HG03045 (cell line): ENCODE data around the gene MUSK.
"Not testable (repeated sequence)": the region's sequence is repeated elsewhere in the genome, so short reads cannot be mapped to it uniquely, and the experiment has no call there.

Experiments used
- ATAC-seq: cut with Tn5 transposase; IDR thresholded peaks from one replicate; pipeline ENCODE4 v1.9.1; 2021; ENCODE audit warnings: mild to moderate bottlenecking, moderate library complexity; ENCODE audit not compliant: unreplicated experiment

The MUSK gene

DNA sequence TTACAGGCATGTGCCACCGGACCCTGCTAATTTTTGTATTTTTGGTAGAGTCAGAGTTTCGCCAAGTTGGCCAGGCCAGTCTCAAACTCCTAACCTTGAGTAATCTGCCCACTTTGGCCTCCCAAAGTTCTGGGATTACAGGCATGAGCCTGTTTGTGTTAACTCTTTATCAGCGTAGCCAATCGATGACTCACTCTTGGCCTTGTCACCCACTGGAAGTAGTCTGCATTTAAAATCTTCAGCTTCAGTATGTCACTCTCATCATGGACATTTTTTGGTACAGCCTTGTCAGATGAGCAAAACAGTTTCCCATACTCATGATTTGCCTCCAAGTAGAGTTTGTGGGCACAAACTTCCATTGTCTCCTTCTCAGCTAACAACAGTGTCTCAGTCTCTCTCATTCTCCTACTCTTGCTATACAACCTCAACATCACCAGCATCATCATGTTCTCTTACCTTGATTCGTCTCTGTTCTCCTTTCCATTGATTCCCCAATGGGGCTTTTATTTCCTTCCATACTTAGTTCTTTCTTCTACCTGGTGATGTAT is 22.5 kb downstream of the MUSK start:
- ATAC-seq: no peak

DNA sequence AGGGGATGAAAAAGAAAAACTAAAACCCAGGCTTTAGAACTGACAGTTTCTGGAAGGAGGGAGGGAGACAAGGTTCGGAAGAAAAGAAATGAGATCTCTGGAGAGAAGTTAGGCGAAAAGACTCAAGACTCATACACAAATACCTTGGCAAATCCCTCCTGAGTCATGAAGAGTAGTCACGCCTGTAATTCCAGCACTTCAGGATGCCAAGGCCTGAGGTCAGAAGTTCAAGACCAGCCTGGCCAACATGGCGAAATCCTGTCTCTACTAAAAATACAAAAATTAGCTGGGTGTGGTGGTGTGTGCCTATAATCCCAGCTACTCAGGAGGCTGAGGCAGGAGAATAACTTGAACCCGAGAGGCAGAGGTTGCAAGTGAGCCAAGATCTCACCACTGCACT is 27.3 kb downstream of the MUSK start:
- not testable (repeated sequence) for ATAC-seq

DNA sequence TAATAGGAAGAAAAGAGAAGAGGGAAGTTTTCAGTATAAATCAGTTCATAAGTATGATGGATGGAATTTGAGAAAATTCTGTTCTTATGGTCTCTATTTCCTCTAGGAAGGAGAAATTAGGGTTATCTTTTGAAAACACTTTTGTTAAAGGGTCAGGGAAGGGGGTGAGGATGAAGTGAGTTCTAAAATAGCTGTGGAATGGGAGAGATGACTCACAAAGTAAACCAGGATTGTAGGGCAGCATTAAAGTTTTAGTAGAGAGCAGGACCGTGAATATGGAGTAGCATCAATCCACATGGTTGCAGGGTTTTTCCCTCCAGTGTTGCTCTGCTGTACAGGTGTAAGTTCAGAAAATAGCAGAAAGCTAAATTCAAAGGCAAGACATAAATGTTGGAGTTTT is 32.4 kb downstream of the MUSK start:
- no peak for ATAC-seq

DNA sequence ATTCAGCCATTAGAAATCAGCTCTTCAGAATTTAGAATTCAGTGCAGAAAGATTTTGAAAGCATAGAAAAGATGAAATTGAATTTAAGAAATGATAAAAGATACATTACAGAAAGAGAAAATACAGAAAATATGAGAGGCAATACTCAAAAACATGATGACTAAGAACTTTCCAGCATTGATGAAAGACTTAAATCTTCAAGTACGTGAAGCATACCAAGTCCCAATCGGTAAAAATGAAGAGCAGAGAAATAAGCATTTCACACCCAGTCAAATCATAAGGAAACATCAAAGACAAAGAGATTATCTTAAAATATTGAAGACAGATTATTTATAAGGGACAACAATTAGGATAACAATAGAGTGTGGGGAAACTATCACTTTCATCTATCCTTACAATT is 35.1 kb downstream of the MUSK start:
- ATAC-seq: no peak

DNA sequence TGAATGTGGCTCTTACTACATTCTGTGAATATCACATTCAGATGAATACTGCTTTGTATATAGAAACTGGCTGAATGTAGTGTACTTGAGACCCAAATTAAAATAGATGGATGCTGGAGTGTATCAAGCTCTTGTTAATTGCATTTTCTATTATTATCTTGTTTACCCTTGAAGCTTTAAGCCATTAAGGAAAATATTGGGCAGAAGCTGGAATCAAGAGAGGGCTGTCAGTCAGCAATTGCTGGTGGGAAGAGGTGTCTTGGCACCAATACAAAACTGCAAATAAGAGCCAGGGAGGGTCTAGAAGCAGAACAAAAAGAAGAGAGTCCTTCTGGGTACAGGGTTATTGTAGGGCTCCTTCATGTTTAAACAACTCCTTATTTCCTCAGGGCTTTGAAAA is 38.8 kb downstream of the MUSK start:
- ATAC-seq: no peak

DNA sequence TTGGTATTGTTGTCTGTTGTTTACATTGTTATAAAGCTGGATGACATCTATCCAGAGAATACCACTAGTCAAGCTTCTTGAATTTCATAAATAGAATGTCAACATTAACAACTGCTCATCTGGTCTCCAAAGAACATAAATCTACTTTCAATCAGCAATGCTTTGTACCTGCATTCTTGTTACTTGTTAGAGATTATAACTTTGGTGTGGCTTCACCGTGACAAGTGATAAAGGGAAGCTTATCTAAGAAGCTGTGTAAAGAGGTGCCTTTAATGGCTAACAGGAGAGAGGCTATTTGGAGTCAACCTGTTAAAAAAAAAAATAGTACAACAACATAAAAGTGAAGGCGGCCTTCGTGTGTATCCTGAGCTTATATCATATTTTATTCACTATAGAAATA is 41.8 kb downstream of the MUSK start:
- ATAC-seq: no peak

DNA sequence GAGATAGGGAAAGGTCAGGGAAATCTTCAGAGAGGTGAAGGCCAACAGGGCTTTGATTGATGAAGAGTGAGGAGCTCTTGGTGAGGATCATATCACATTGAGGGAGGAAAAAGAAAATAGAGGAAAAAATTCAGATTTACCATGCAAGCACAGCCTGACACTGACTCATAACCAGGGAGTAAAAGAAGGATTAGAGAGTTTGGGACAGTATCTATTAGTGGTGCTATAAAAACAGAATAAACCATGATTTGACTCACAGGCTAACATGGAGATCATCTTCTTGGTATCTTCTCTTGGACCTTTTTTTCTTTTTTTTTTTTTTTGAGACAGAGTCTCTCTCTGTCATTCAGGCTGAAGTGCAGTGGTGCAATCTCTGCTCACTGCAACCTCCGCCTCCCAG is 44.4 kb downstream of the MUSK start:
- no peak for ATAC-seq

DNA sequence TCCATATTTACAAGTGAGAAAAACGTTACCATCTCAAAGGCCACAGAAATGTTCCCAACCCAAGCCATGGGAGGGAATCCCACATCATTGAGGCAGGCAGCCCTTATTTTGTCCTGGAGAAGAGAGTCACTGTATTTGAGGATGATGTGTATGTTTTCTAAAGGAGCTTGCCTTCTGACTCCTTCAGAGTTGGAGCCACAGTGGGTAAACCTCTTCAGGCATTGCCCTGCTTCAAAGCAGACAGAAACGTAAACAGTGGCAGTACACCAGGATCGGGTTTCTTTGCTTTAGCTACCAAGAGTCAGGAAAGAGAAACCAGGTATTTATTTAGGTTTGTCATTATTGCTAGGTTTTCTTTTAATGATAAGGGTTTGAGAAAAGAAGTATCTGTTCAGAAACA is 45.7 kb downstream of the MUSK start:
- no peak for ATAC-seq

DNA sequence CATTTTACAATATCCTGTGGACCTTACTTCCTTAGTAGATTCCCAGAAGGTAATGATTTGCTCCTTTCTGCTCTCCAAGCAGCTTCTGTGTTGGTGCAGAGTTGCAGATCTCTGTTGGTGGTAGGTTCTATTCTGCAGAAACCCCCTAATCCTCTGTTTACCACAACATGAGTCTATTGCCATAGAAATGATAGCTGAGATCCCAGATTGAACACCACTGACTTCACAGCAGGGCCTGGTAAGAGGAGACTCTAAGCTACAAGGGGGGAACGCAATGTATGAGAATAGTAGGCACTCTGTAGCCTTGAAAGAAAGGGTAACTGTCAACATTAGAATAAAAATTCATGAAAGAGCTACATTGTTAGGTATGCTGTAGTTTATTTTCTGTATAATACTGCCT is 59.5 kb downstream of the MUSK start:
- no peak for ATAC-seq

DNA sequence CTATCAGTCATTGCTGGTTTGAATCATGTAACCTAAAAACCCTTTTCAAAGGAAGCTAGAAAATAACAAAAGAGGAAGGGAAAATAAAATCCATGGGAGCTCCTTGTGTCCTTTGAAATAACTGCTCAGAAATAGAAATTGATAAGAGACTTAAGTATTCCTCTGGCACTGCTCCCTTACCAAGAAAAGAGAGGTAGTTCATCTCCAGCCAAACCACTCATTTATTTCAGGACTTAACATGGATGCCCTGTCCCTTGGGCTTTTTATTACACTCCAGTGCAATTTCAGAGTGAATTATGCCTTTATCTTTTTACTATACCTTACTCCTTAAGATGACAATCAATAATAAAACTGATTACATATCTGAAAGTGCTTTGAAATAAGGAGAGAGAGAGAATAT is 61.0 kb downstream of the MUSK start:
- no peak for ATAC-seq

DNA sequence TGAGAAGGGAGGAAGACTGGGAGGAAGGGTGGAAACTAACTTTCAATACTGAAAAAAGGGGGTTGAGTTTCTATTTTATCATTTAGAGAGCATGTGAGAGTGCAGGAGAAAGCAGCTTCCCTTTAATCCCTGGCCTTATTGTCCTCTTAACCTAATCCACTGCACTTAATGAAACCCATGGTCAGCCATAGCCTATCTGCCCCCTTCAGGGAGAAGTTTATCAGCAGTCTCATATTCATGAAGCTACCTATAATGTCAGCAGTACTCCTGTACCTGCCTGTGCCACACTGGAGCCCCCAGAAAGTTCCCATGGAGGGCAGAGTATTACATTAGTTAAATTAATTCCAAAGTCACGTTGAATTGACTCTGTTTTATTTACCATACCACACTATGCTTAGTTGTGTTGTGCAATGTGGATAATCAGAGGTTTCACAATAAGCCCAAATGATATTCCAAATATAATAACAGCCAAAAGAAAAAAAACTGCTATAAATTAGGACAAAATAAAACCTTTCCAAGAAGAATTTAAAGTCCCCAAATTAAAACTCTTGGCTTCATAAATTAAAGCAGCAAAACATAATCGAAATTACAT is 62.9 kb downstream of the MUSK start:
- no peak for ATAC-seq

DNA sequence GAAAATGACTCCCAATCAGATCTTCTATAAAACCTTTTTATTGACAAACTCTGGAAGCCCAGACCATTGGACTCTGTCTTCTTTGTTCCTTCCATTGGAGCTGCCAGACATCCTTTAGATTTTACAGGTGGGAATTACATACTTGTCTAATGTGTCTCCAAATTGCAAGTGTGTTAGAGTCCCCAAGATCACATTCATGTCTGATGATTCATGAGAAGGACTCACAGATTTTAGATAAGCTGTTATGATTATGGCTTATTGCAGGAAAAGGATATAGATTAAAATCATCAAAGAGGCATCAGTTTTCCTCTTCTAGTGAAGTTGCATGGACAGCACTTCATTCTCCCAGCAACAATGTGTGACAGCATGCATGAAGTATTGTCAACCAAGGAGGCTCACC is 70.4 kb downstream of the MUSK start:
- ATAC-seq: no peak

DNA sequence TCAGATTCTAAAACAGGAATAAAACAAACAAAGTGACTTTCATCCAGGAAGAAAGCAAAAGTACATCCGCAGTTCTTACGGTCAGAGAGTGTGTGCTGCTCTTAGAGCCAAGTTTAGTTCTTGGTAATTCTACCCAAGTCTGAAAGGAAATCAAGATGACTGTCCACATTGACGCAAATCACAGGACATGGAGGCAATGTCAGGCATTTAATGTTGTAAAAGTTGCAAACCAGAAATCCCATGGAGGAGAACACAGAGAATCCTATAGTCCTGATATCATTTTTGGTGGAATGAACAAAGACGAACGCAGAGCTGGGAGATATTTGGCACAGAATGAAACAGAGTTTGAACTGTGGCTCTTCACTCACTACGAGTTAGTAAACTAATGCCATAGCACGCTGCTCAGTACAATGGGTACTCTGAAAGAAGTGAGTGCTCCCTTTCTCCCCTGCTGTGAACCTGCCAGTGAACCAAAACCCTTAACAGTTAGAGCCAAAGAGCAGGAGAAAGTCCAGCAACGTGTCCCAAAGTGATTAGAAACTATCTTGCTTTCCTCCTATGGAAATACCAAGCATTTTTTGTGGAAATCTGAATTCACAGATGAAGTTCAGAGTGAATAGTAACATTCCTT is 74.3 kb downstream of the MUSK start:
- ATAC-seq: no peak

DNA sequence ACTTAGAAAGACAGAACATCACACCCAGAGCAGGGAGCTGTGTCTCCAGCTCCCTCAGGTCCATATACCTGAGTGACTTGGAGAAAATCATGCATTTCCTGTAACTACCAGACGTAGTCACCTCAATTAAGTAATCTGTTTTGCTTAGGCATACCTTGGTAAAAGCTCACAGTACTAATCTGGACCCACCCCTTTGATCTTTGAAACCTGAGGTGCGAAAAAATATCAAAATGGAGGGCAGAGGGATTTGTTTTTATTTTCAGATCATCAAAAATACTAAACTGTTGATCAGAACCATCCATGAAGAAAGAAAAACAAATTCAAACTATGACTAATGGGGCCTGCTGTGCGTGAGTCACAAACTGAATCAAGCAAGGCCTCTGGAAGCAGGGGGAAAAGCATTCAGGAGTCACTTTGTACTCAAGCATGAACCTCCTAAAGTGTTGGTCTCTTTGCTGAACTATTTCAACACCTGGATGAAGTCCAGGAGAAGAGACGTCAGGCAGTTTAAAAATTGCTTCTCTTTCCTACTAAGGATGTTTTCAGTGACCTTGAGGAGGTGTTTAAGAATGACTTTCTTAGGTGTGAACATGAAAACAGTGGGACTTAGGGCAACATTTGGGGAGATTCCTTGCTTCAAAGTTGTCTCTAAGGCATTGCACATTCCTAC is 76.3 kb downstream of the MUSK start:
- no peak for ATAC-seq

DNA sequence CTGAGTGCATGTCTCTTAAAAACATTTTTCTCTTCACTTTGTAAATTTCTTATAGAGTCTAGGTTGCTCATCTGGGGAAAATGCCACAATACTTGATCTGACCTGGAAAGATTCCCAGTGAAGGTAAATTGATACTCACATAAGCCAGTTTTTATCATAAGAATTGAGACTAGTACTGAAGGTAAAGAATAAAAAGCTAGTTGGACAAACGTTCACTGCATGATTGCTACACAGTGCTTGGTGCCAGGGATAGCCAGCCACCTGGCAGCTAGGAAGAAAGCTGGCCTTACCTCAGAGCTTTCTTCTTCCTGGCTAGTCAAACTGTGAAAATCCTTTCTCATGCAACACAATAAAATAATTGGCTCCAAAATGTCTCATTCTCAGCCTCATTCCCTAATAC is 77.1 kb downstream of the MUSK start:
- no peak for ATAC-seq

DNA sequence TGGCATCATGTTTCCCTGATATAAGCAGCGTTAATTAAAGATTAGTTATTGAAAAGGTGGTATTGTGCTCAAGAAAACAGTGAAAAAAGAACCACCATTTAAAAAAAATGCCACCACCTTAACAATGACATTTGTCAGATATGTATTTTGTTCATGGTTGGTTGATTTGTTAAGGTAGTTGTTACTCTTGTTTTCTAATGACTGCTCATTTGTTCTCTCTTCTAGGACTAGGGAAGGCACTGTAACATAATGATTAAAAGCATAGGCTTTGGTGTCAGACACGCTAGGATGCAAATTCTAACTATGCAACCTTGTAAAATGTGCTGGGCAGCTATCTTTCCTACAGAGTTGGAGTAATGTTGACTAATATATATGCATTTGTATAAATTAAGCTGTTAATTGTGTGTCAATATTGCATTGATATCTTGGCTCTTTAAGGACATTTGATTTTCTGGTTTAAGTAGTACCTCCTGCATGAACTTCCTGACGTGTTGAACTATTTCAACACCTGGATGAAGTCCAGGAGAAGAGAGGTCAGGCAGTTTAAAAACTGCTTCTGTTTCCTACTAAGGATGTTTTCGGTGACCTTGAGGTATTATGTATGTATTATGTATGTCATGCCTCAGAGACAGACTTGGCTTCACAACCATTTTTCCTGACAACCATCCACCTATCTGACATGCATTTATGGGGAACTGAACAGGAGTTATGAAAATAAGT is 77.8 kb downstream of the MUSK start:
- ATAC-seq: no peak

DNA sequence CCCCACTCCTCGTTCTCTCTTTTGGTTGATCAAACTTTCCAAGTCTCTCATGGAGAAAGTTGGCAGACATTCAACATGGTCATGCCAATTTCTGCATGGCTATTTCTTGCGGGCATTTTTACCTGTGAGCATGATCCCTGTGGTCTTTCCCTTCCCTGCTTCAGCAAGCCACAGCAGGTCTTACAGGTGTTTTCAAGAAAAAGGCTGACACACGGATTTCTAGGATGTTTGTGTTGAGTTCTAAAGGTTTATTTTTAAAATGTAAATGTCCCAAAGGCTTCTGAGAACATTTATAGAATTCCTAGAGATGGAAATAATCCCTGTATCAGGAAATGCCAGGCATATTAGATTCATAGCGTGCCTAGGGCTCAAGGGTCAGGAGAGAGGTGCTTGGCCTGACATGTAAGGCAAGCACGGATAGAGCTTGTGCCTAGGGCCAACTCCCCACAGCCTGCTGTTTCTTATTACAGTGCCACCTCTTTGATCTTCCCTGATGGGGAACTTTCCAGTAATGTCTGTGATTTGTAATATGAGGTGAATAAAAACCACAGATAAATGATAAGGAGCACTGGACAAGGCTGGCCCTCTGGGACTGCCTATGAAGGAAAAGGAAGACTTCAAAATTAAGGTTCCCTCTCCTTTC is 79.8 kb downstream of the MUSK start:
- no peak for ATAC-seq

DNA sequence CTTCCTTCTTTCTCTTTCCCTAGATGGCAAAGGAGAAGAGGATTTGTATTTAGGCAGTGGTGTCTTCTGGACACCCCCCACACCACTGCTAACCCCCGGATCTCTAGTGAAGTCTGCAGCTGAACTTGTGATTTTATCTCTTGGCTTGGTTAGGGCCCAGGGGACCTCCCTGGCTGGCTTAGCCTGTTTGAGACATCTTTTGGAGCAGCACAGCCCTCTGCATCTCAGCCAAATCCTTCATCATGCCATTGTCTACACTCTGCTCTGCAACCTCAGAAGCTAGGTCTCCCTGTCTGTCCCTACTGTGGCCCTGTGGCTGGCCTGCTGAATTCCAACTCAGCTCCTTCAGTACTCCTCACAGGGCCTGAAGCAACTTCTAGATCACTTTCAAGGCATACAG is 81.7 kb downstream of the MUSK start:
- ATAC-seq: no peak

DNA sequence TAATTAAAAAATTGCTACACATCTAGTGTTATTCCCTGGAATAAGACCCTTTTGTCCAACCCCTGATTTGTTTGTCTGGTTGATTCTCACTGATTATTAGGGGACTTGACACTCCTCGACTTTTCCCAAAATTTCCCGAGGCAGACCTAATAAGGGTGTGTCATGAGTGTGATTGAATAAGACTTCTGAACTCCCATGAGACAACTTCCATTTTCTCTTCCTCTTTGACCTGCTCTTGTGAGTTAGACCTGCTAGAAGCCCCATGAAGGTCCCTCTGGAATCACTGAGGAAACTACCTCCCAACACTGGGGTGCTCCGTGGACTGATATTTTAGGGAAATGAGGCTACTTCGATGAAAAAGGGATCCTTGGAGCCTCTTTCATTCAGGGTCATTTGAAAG is 83.4 kb downstream of the MUSK start:
- ATAC-seq: no peak

DNA sequence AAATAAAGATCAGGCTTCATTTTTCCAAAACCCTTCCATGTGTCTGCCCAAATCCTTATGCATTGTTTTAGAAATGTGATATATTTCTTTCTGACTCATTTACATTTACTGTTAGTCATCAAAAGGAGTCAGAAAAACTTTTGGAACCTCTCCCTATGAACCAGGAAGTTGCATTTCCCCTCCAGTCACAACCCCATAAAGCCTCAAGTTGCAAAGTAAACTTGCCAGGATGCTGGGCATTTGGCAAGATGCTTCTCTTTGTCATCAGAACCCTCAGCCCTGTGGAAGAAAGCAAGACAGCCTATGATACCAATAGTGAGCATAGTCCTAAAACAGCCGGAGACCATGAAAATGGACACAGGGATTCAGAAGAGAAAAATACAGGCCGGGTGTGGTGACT is 84.2 kb downstream of the MUSK start:
- ATAC-seq: no peak

DNA sequence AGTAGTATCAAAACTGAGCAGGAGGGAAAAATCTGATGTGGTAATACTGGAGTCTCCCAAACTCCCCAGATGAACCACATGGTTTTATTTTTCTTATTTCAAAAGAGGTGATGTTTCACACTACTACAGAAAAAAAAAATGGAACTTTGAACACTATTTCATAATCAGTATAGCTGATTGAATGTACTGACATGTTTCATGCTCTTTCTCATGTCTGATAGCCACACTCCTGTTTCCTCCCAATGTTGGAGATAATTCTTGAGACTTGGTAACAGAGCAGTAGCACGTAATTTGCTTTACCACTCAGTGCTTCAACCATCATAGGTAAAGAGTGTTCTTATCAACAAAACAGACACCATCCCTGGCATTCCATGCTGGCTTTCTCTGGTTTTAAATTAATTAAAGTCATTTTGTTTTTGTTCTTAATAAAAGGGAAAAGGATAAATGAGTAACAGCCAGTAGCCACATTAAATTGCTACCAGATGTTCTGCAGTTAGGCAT is 85.2 kb downstream of the MUSK start:
- no peak for ATAC-seq
